B cell (primary cell): Measurements from ENCODE around the gene NTSR2. TPM values are rescaled to one million over a fixed set of nuclear protein-coding genes. Genes with fewer than 3 reads are reported as not detected.

Experiments used
- ATAC-seq: fragments of 200-7000 bp; cut with Tn5 transposase; one replicate; pipeline ENCODE4 v1.10.0; 2021; ENCODE audit warnings: low read depth, mild to moderate bottlenecking, moderate number of reproducible peaks, moderate library complexity
- CTCF ChIA-PET: fragments of 350-600 bp; sonication (Branson Sonifier 250); formaldehyde crosslinking; loops from one replicate; lab custom pipeline; 2021; ENCODE audit warnings: antibody characterized with exemption, inconsistent platforms; lab: Charles Lee
- POLR2A ChIA-PET: fragments of 350-600 bp; sonication (Branson Sonifier 250); formaldehyde crosslinking; loops from one replicate; lab custom pipeline; 2021; ENCODE audit warnings: antibody characterized with exemption; lab: Charles Lee
- DNase-seq: peaks from one replicate; pipeline ENCODE4 v3.0.0; 2013
- H2AFZ ChIP-seq: 2 replicates; pipeline ENCODE4 v1.6.1; 2012; ENCODE audit warnings: mild to moderate bottlenecking, low read depth, low read length; ENCODE audit not compliant: insufficient read depth, poor library complexity, severe bottlenecking
- H3K27ac ChIP-seq, 2 donors: 1 replicate in 1 of 2; 2 replicates in 1 of 2; pipeline ENCODE4 v1.5.1; 2012 to 2013; ENCODE audit warnings: low read length in 2 of 2, mild to moderate bottlenecking in 2 of 2, moderate library complexity in 1 of 2
- H3K27me3 ChIP-seq, 4 experiments: fragments of 200-600 bp in 1 of 4; sonication (generic) in 1 of 4; replicated peaks in 1 of 4; 1 replicate in 2 of 4; 2 replicates in 2 of 4; pipeline versions ENCODE4 v1.6.1 to v1.7.0; 2013 to 2016; ENCODE audit warnings: low read length in 3 of 4, mild to moderate bottlenecking in 2 of 4, mixed read lengths in 1 of 4, moderate library complexity in 1 of 4; ENCODE audit not compliant: insufficient read depth in 4 of 4, control insufficient read depth in 3 of 4; ENCODE audit errors: control extremely low read depth in 1 of 4
- H3K36me3 ChIP-seq, 2 experiments: replicated peaks in 1 of 2; 1 replicate in 1 of 2; 2 replicates in 1 of 2; pipeline versions ENCODE4 v1.6.1 to v1.7.1; 2013; ENCODE audit warnings: low read length in 1 of 2; ENCODE audit not compliant: insufficient read depth in 2 of 2, control insufficient read depth in 1 of 2; ENCODE audit errors: control extremely low read depth in 1 of 2, extremely low read depth in 1 of 2
- H3K4me1 ChIP-seq, 2 donors: fragments of 200-600 bp in 1 of 2; sonication (generic) in 1 of 2; 1 replicate in 1 of 2; 2 replicates in 1 of 2; pipeline versions ENCODE4 v1.5.1 to v1.6.1; 2013 to 2017; ENCODE audit warnings: low read length in 2 of 2; ENCODE audit not compliant: control insufficient read depth in 2 of 2, insufficient read depth in 2 of 2
- H3K4me2 ChIP-seq: replicated peaks from 2 replicates; pipeline ENCODE3; 2012; ENCODE audit warnings: mild to moderate bottlenecking, low read depth, low read length; ENCODE audit not compliant: poor library complexity, severe bottlenecking
- H3K4me3 ChIP-seq, 5 experiments: fragments of 200-600 bp in 1 of 5; sonication (generic) in 1 of 5; 1 replicate in 3 of 5; 2 replicates in 2 of 5; pipeline versions ENCODE4 v1.5.1 to v1.7.0; 2011 to 2016; ENCODE audit warnings: low read length in 4 of 5, mild to moderate bottlenecking in 4 of 5, low read depth in 2 of 5, control low read depth in 1 of 5, moderate library complexity in 1 of 5; ENCODE audit not compliant: insufficient read depth in 1 of 5; ENCODE audit errors: control extremely low read depth in 1 of 5, extremely low read depth in 1 of 5
- H3K79me2 ChIP-seq: fragments of 200-600 bp; sonication (generic); one replicate; pipeline ENCODE4 v1.6.0; 2016; ENCODE audit warnings: low read length; ENCODE audit not compliant: control insufficient read depth, insufficient read depth
- H3K9ac ChIP-seq: fragments of 200-600 bp; sonication (generic); 2 replicates; pipeline ENCODE4 v1.6.1; 2017; ENCODE audit warnings: mild to moderate bottlenecking, low read length, moderate library complexity
- H3K9me3 ChIP-seq, 3 donors: one replicate each; pipeline versions ENCODE4 v1.6.1 to v1.7.1; 2013; ENCODE audit warnings: low read length in 2 of 3; ENCODE audit not compliant: control insufficient read depth in 2 of 3, insufficient read depth in 1 of 3; ENCODE audit errors: control extremely low read depth in 1 of 3
- H4K20me1 ChIP-seq: 2 replicates; pipeline ENCODE4 v1.6.0; 2012; ENCODE audit warnings: mild to moderate bottlenecking, low read length; ENCODE audit not compliant: insufficient read depth, control insufficient read depth, poor library complexity, severe bottlenecking
- H3K27ac Mint-ChIP-seq: one replicate; pipeline ENCODE4 v1.8.0; 2021; ENCODE audit warnings: mixed read lengths
- H3K27me3 Mint-ChIP-seq: one replicate; pipeline ENCODE4 v1.8.0; 2021; ENCODE audit warnings: mixed read lengths
- H3K4me1 Mint-ChIP-seq: one replicate; pipeline ENCODE4 v1.8.0; 2021; ENCODE audit warnings: mixed read lengths
- H3K4me3 Mint-ChIP-seq: one replicate; pipeline ENCODE4 v1.8.0; 2021; ENCODE audit warnings: mixed read lengths
- H3K9me3 Mint-ChIP-seq: one replicate; pipeline ENCODE4 v1.8.0; 2022; ENCODE audit warnings: mixed read lengths; ENCODE audit not compliant: insufficient read depth
- CTCF ChIP-seq: fragments of 200-600 bp; IDR thresholded peaks from one replicate; pipeline ENCODE4 v1.8.0; 2022; ENCODE audit warnings: antibody characterized with exemption, mild to moderate bottlenecking
- EZH2 ChIP-seq: IDR thresholded peaks from 2 replicates; pipeline ENCODE4 v1.6.1; 2012; ENCODE audit warnings: borderline replicate concordance, low read depth, mild to moderate bottlenecking, moderate library complexity, low read length; ENCODE audit not compliant: insufficient read depth, poor library complexity, severe bottlenecking
- WGBS: methylation state at CpG from one replicate; pipeline ENCODE4 v1.1.5; 2013; ENCODE audit warnings: missing lambda C conversion rate; ENCODE audit not compliant: insufficient coverage; 5-methylcytosine and 5-hydroxymethylcytosine counted together
- intact Hi-C: fragments of 100-400 bp; cut with micrococcal nuclease; formaldehyde crosslinking; loops from one replicate; pipeline ENCODE4 v1.10.0; 2022
- polyA plus RNA-seq: library from polyadenylated mRNA; depleted of rRNA; stranded (reverse); fragments of >200 nt; gene quantifications from 2 replicates; pipeline ENCODE4 v1.2.3, GENCODE V29; 2012
- total RNA-seq, 2 donors: library from RNA; stranded (reverse); fragments of 120-200 nt in 1 of 2; gene quantifications; 1 replicate in 1 of 2; 2 replicates in 1 of 2; pipeline versions ENCODE4 v1.2.3 to v1.2.4, GENCODE V29; 2013 to 2022

The NTSR2 gene
- total and polyA plus RNA-seq, 2 donors (not counting 1 experiment from before 2014, with no cell fraction given) = not detected

- no peak overlapping the region for H3K4me2 ChIP-seq
- H3K27me3 ChIP-seq = no peaks in the 10 kb centered on the region
- H3K9ac ChIP-seq = no peak overlapping the region
- H3K27ac Mint-ChIP-seq = no peak overlapping the region
- peaks cover 14 to 17% of the 10 kb centered on the region in 2 donors for H3K4me1 ChIP-seq
- no peaks in the 10 kb centered on the region for H4K20me1 ChIP-seq
- no peak overlapping the region for H3K27ac ChIP-seq
- H3K4me3 Mint-ChIP-seq = no peak overlapping the region
- TF ChIP-seq EZH2 = no peak
- no peak for TF ChIP-seq CTCF
- H3K9me3 Mint-ChIP-seq = no peaks in the 10 kb centered on the region
- POLR2A ChIA-PET = no interaction called here
- no peaks in the 10 kb centered on the region for H3K36me3 ChIP-seq
- H2AFZ ChIP-seq = no peak overlapping the region
- peaks cover 5% of the 10 kb centered on the region for H3K27me3 Mint-ChIP-seq
- H3K9me3 ChIP-seq = no peaks in the 10 kb centered on the region
- CTCF ChIA-PET = interaction anchor here (0.9 to 2.0 kb wide), 3 partner anchors 14 to 74 kb away, joined by 3 to 11 read pairs (median 4); no protein-coding TSS in a partner anchor
- ATAC-seq (no peak), DNase-seq (no peak)
- no peaks in the 10 kb centered on the region for H3K79me2 ChIP-seq
- WGBS = 94% methylated on average over 4 of the region's 4 CpGs
- no peaks in the 10 kb centered on the region for H3K4me1 Mint-ChIP-seq
- intact Hi-C loops = no loop called here
- H3K4me3 ChIP-seq = no peak overlapping the region
Observed at GRCh38 chr2:11705063-11705462, 35.1 kb upstream of the NTSR2 start.

- Histone ChIP-seq H3K4me1 (peaks cover 14 to 17% of the 10 kb centered on the region in 2 donors), H3K36me3 (no peaks in the 10 kb centered on the region), H3K27ac (no peak overlapping the region), H3K9me3 (no peaks in the 10 kb centered on the region), H3K4me3 (no peak overlapping the region), H3K79me2 (no peaks in the 10 kb centered on the region), H3K27me3 (no peaks in the 10 kb centered on the region), H4K20me1 (no peaks in the 10 kb centered on the region), H2AFZ (no peak overlapping the region), H3K4me2 (no peak overlapping the region), H3K9ac (no peak overlapping the region)
- ATAC-seq = no peak
- ChIA-PET POLR2A (interaction anchor here (0.6 kb wide), 1 partner anchor 71 kb away, joined by 4 read pairs; no protein-coding TSS in a partner anchor), CTCF (interaction anchor here (2.0 to 2.1 kb wide), 2 partner anchors 11 to 76 kb away, joined by 7 to 11 read pairs; no protein-coding TSS in a partner anchor)
- Mint-ChIP-seq H3K27me3 (peaks cover 5% of the 10 kb centered on the region), H3K9me3 (no peaks in the 10 kb centered on the region), H3K27ac (no peak overlapping the region), H3K4me1 (no peaks in the 10 kb centered on the region), H3K4me3 (no peak overlapping the region)
- DNase-seq = no peak
- TF ChIP-seq CTCF (no peak), EZH2 (no peak)
- intact Hi-C loops = loop anchor here (5.0 kb wide), 1 partner anchor 49 kb away; no protein-coding TSS in a partner anchor
- WGBS = 100% methylated on average over 1 of the region's 1 CpG
Observed at GRCh38 chr2:11703700-11704099, 33.7 kb upstream of the NTSR2 start.
